Measurements from ENCODE around the gene NRN1.
"Not testable (repeated sequence)": the region's sequence is repeated elsewhere in the genome, so short reads cannot be mapped to it uniquely, and the experiment has no call there.

The NRN1 gene

GRCh38 chr6:5981126-5982026, 25.3 kb downstream of the NRN1 start:
- no peak for DNase-seq

GRCh38 chr6:5979650-5980420, 26.9 kb downstream of the NRN1 start:
- DNase-seq: no peak

GRCh38 chr6:5976811-5977210, 29.9 kb downstream of the NRN1 start:
- DNase-seq: no peak

- no peak for DNase-seq
These were observed 37.6 kb downstream of the NRN1 start for GRCh38 chr6:5968817-5969734.

- not testable (repeated sequence) for DNase-seq
These were observed 38.7 kb downstream of the NRN1 start for GRCh38 chr6:5968036-5968435.

GRCh38 chr6:5967594-5967993, 39.1 kb downstream of the NRN1 start:
- DNase-seq: no peak

GRCh38 chr6:5962794-5963193, 43.9 kb downstream of the NRN1 start:
- DNase-seq: no peak

- DNase-seq: no peak
These were observed 44.9 kb downstream of the NRN1 start for GRCh38 chr6:5961836-5962235.

- DNase-seq: no peak
These were observed 46.3 kb downstream of the NRN1 start for GRCh38 chr6:5960456-5960855.

GRCh38 chr6:5958921-5959320, 47.8 kb downstream of the NRN1 start:
- no peak for DNase-seq

GRCh38 chr6:5956939-5957338, 49.8 kb downstream of the NRN1 start:
- no peak for DNase-seq

GRCh38 chr6:5950361-5950785, 56.4 kb downstream of the NRN1 start:
- DNase-seq: peak; percentile 9

All from CD4-positive, alpha-beta T cell treated with Interleukin-6 for 4 hours (primary cell).